A673 (cell line): ENCODE data around the gene GOLPH3L. TPM values are rescaled to one million over a fixed set of nuclear protein-coding genes. Genes with fewer than 3 reads are reported as not detected.

Source experiments
- Bru-seq: library from RNA; stranded (reverse); fragments of 400-500 nt; gene quantifications from one replicate; lab custom pipeline; 2021; lab: Mats Ljungman, UMichigan
- BruChase-seq, 2 experiments: library from RNA; stranded (reverse); fragments of 400-500 nt; gene quantifications; one replicate each; lab custom pipeline; 2021; lab: Mats Ljungman, UMichigan
- BruUV-seq: library from RNA; stranded (reverse); fragments of 400-500 nt; replicated peaks from 2 replicates; lab custom pipeline; 2021; lab: Mats Ljungman, UMichigan
- CTCF ChIA-PET: fragments of 300-600 bp; sonication (Branson Sonifier 250); formaldehyde crosslinking; loops from one replicate; lab custom pipeline; 2022; ENCODE audit warnings: antibody characterized with exemption; lab: Charles Lee
- POLR2A ChIA-PET: fragments of 300-600 bp; sonication (Branson Sonifier 250); formaldehyde crosslinking; loops from one replicate; lab custom pipeline; 2022; ENCODE audit warnings: antibody characterized with exemption; ENCODE audit not compliant: low non-redundant PET; lab: Charles Lee
- DNase-seq: peaks from one replicate; pipeline ENCODE4 v3.0.0-alpha.2; 2015; ENCODE audit warnings: low spot score
- H3K27ac ChIP-seq: fragments of 200-600 bp; sonication (generic); 2 replicates; pipeline ENCODE4 v1.5.1; 2016; ENCODE audit warnings: mixed run types, low read depth, mild to moderate bottlenecking, mixed read lengths, antibody characterized with exemption, low read length; ENCODE audit not compliant: poor library complexity, severe bottlenecking
- H3K27me3 ChIP-seq: fragments of 200-600 bp; sonication (generic); replicated peaks from 2 replicates; pipeline ENCODE4 v1.6.1; 2017; ENCODE audit warnings: mixed run types, low read depth, mild to moderate bottlenecking, mixed read lengths, antibody characterized with exemption, low read length; ENCODE audit not compliant: insufficient read depth, poor library complexity
- H3K36me3 ChIP-seq: fragments of 200-600 bp; sonication (generic); 2 replicates; pipeline ENCODE4 v1.6.1; 2016; ENCODE audit warnings: mixed run types, mild to moderate bottlenecking, mixed read lengths, antibody characterized with exemption, low read length; ENCODE audit not compliant: insufficient read depth, poor library complexity, severe bottlenecking
- H3K4me1 ChIP-seq: fragments of 200-600 bp; sonication (generic); 2 replicates; pipeline ENCODE4 v1.6.1; 2017; ENCODE audit warnings: mixed run types, mild to moderate bottlenecking, mixed read lengths, antibody characterized with exemption, low read length; ENCODE audit not compliant: insufficient read depth, poor library complexity, severe bottlenecking
- H3K4me3 ChIP-seq: fragments of 200-600 bp; sonication (generic); 2 replicates; pipeline ENCODE4 v1.5.1; 2016; ENCODE audit warnings: low read depth, mixed run types, mild to moderate bottlenecking, mixed read lengths, low read length; ENCODE audit not compliant: poor library complexity, severe bottlenecking
- H3K9me3 ChIP-seq: fragments of 200-600 bp; sonication (generic); 2 replicates; pipeline ENCODE4 v1.6.1; 2016; ENCODE audit warnings: mixed run types, low read depth, mild to moderate bottlenecking, mixed read lengths, antibody characterized with exemption, low read length; ENCODE audit not compliant: poor library complexity, severe bottlenecking
- CTCF ChIP-seq: fragments of 300-800, 200-600 bp; sonication (generic); conservative IDR thresholded peaks from 2 replicates; pipeline ENCODE4 v1.5.1; 2017; ENCODE audit warnings: low read depth, mild to moderate bottlenecking, antibody characterized with exemption, low read length, moderate library complexity, mixed read lengths
- EZH2 ChIP-seq: fragments of 200-600 bp; sonication (generic); IDR thresholded peaks from 2 replicates; pipeline ENCODE4 v1.6.1; 2017; ENCODE audit warnings: borderline replicate concordance, low read depth, mild to moderate bottlenecking, mixed read lengths, antibody characterized with exemption, low read length; ENCODE audit not compliant: poor library complexity, severe bottlenecking
- intact Hi-C: fragments of 100-400 bp; cut with micrococcal nuclease; formaldehyde crosslinking; loops from one replicate; pipeline ENCODE4 v1.10.0; 2022; ENCODE audit not compliant: unreplicated experiment
- long read RNA-seq: library from polyadenylated mRNA; stranded (forward); transcript quantifications from one replicate; pipeline ENCODE4 v2.0.0, GENCODE V29; 2022
- total RNA-seq: library from RNA; stranded (reverse); gene quantifications from 2 replicates; pipeline ENCODE4 v1.2.3, GENCODE V29; 2021

Gene GOLPH3L
- total RNA-seq = 22.6 and 26.7 TPM in 2 replicates
- Bru-seq, nascent RNA = percentile 68 among the genes with signal in this experiment
- BruChase-seq, experiment 1, labeled RNA remaining after a 2-hour chase = percentile 71 among the genes with signal in this experiment
- BruChase-seq, experiment 2, labeled RNA remaining after a 6-hour chase = percentile 65 among the genes with signal in this experiment
- long read RNA-seq, transcript GOLPH3L-201 (5 exons, 2,999 nt) = major isoform, 14 of 22 reads
- long read RNA-seq, partial matches to known transcripts = 0 of 22 reads
- long read RNA-seq, other reads (novel, unspliced or antisense) = 7 of 22 reads

DNA sequence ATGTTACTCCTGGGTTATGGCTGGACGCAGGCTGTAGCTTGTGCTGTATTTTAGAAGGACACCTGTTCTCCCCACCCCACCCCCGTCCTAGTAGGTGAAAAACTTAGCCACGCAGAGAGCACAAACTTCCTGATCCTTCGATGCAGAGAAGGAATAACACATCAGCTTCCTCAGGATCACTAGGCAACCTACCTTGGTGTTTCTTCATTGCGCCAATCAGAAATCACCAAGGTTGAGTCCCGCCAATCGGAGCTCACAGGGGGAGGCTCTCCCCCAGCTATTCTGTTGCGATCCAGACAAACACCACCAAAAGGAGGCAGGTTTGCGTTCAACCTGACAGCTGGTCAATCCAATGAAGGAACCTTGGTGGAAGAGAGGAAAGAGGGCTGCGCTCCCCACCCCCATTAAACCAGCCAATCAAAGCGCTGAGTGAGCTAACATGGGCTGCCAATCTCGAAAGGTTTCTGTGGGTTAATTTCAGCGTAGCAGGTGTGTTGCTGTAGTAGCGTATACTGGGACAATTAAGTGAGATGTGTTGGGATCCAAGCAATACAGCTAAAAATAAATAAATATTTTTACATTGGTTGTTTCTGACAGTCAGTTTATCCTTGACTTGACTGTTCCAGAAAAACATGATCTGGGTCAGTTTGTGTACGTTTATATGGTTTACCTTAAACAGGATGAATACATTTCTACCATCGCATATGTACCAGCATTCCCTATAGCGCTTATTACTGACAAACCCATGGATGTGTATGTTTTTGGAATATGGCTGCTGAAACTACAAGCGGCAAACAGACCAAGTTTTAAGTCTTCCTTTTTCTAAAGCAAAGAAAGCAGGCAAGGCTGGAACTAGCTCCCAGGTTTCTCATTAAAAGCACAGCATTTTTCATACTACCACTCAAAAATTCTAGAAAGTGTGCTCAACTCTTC, at the start of gene GOLPH3L:
Gene GOLPH3L, minus strand, starts transcription at position 160 of the 933 bp plus-strand sequence. CDS start 2,316 bp downstream, outside the sequence.
- Histone ChIP-seq H3K36me3 (peaks cover 19% of the 10 kb centered on the region), H3K4me3 (peak within 1 kb of the TSS; percentile 67), H3K4me1 (peaks cover 12% of the 10 kb centered on the region), H3K9me3 (no peaks in the 10 kb centered on the region), H3K27ac (no peak within 1 kb of the TSS), H3K27me3 (no peaks in the 10 kb centered on the region)
- DNase-seq = peak; percentile 99
- no TSS peak for BruUV-seq
- CTCF ChIA-PET = no interaction called here
- intact Hi-C loops = loop anchor here (2.0 kb wide), 1 partner anchor 68 kb away; the partner anchor contains the start of gene ENSA
- POLR2A ChIA-PET = no interaction called here
- TF ChIP-seq EZH2 (no peak), CTCF (no peak)

DNA sequence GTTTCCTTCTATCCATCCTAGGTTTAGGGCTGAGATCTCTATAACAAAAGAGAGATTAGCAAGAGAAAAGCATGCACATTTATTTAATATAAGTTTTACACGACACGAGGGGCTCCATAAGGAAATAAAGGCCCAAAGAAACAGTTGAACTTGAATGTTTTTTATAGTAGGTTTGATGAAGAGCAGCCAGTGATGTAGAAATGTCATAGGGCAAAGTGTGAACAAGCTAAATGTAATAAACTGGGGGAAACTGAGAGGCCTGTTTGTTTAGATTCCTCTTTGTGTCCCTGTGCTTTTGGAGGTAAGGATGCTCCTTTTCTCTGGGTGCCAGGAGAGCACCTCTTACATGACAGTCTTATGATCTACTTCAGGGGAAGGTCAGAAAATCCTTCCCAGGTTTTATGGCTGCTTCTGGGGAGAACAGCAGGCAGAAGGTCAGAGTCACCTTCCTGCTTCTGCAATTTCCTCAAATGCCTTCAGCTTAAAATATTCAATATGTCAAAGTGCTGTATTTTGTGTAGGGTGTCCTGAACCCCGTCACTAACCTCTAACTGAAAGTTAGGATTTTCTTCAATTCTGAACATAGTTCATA, 33.3 kb upstream of the GOLPH3L start:
- TF ChIP-seq CTCF = no peak
- TF ChIP-seq EZH2 = no peak
- H3K9me3 ChIP-seq = no peaks in the 10 kb centered on the region
- ChIA-PET CTCF (no interaction called here), POLR2A (no interaction called here)
- no peak for DNase-seq
- intact Hi-C loops = no loop called here
- BruUV-seq = no TSS peak
- H3K27ac ChIP-seq = no peak overlapping the region
- no peaks in the 10 kb centered on the region for H3K27me3 ChIP-seq
- no peaks in the 10 kb centered on the region for H3K4me1 ChIP-seq
- no peaks in the 10 kb centered on the region for H3K36me3 ChIP-seq
- no peak overlapping the region for H3K4me3 ChIP-seq

- ChIA-PET CTCF (no interaction called here), POLR2A (no interaction called here)
- H3K27me3 ChIP-seq = no peaks in the 10 kb centered on the region
- H3K4me1 ChIP-seq = no peaks in the 10 kb centered on the region
- no peaks in the 10 kb centered on the region for H3K9me3 ChIP-seq
- no peak for DNase-seq
- no TSS peak for BruUV-seq
- TF ChIP-seq CTCF (no peak), EZH2 (no peak)
- intact Hi-C loops = no loop called here
- H3K27ac ChIP-seq = no peak overlapping the region
- no peak overlapping the region for H3K4me3 ChIP-seq
- H3K36me3 ChIP-seq = no peaks in the 10 kb centered on the region
Measured at GRCh38 chr1:150724336-150724735, 27.4 kb upstream of the GOLPH3L start.
